PC-9 (cell line): ENCODE data around the gene GULP1. TPM values are rescaled to one million over a fixed set of nuclear protein-coding genes. Genes with fewer than 3 reads are reported as not detected.

Experiments used
- BruUV-seq: library from RNA; stranded (reverse); fragments of 400-500 nt; replicated peaks from 2 replicates; lab custom pipeline; 2021; lab: Mats Ljungman, UMichigan
- CTCF ChIA-PET: fragments of 300-600 bp; sonication (Branson Sonifier 250); formaldehyde crosslinking; loops from one replicate; lab custom pipeline; 2022; ENCODE audit warnings: antibody characterized with exemption; lab: Charles Lee
- POLR2A ChIA-PET: fragments of 300-600 bp; sonication (Branson Sonifier 250); formaldehyde crosslinking; loops from one replicate; lab custom pipeline; 2022; ENCODE audit warnings: antibody characterized with exemption; ENCODE audit not compliant: unreplicated experiment; lab: Charles Lee
- DNase-seq, 2 experiments: peaks; one replicate each; pipeline versions ENCODE4 v3.0.0 to v3.0.0-alpha.2; 2015 to 2022; ENCODE audit warnings: mixed read lengths in 1 of 2
- H2AFZ ChIP-seq: fragments of 200-600 bp; sonication (generic); 2 replicates; pipeline ENCODE4 v1.8.1; 2017; ENCODE audit warnings: antibody characterized with exemption
- H3F3A ChIP-seq: fragments of 200-600 bp; sonication (generic); 2 replicates; pipeline ENCODE4 v1.8.1; 2017; ENCODE audit warnings: antibody characterized with exemption, mild to moderate bottlenecking, low read depth; ENCODE audit not compliant: insufficient read depth
- H3K27ac ChIP-seq: fragments of 200-600 bp; sonication (generic); 2 replicates; pipeline ENCODE4 v1.6.1; 2016; ENCODE audit warnings: mixed run types
- H3K27me3 ChIP-seq: fragments of 200-600 bp; sonication (generic); 2 replicates; pipeline ENCODE4 v1.6.1; 2016; ENCODE audit warnings: low read depth, mixed run types; ENCODE audit not compliant: insufficient read depth
- H3K36me3 ChIP-seq: fragments of 200-600 bp; sonication (generic); 2 replicates; pipeline ENCODE4 v1.6.1; 2016; ENCODE audit warnings: low read depth, mixed run types
- H3K4me1 ChIP-seq: fragments of 200-600 bp; sonication (generic); replicated peaks from 2 replicates; pipeline ENCODE4 v1.6.1; 2016; ENCODE audit warnings: mixed run types; ENCODE audit not compliant: insufficient read depth
- H3K4me2 ChIP-seq: fragments of 200-600 bp; sonication (generic); 2 replicates; pipeline ENCODE4 v1.6.1; 2017; ENCODE audit warnings: mixed run types
- H3K4me3 ChIP-seq: fragments of 200-600 bp; sonication (generic); 2 replicates; pipeline ENCODE4 v1.6.1; 2016; ENCODE audit warnings: mixed run types
- H3K79me2 ChIP-seq: fragments of 200-600 bp; sonication (generic); 2 replicates; pipeline ENCODE4 v1.6.1; 2017; ENCODE audit warnings: low read depth, mixed run types
- H3K9me2 ChIP-seq: fragments of 200-600 bp; sonication (generic); 2 replicates; pipeline ENCODE4 v1.8.1; 2017; ENCODE audit warnings: mild to moderate bottlenecking; ENCODE audit not compliant: insufficient read depth
- H3K9me3 ChIP-seq: fragments of 200-600 bp; sonication (generic); 2 replicates; pipeline ENCODE4 v1.8.1; 2016; ENCODE audit warnings: low read depth; ENCODE audit not compliant: insufficient read depth
- H4K20me1 ChIP-seq: fragments of 200-600 bp; sonication (generic); 2 replicates; pipeline ENCODE4 v1.8.1; 2017; ENCODE audit not compliant: insufficient read depth
- CTCF ChIP-seq: fragments of 200-600 bp; sonication (generic); conservative IDR thresholded peaks from 2 replicates; pipeline ENCODE4 v1.6.1; 2017; ENCODE audit warnings: mixed run types, antibody characterized with exemption, mild to moderate bottlenecking, moderate library complexity
- EZH2 ChIP-seq: fragments of 200-600 bp; sonication (generic); IDR thresholded peaks from 2 replicates; pipeline ENCODE4 v1.8.0; 2017; ENCODE audit warnings: antibody characterized with exemption, low read depth
- intact Hi-C: fragments of 100-400 bp; cut with micrococcal nuclease; formaldehyde crosslinking; loops from one replicate; pipeline ENCODE4 v1.10.0; 2022; ENCODE audit not compliant: unreplicated experiment
- total RNA-seq: library from RNA; stranded (reverse); gene quantifications from 2 replicates; pipeline ENCODE4 v1.2.3, GENCODE V29; 2021

The GULP1 gene
- total RNA-seq, 1 experiment from 2014 or later = 38.0 TPM

GRCh38 chr2:188526701-188527100 is 235.0 kb downstream of the GULP1 start:
- no peak for TF ChIP-seq CTCF
- no peak for TF ChIP-seq EZH2
- no peak overlapping the region for H2AFZ ChIP-seq
- no peak for DNase-seq
- no peaks in the 10 kb centered on the region for H3K9me2 ChIP-seq
- BruUV-seq = no TSS peak
- H4K20me1 ChIP-seq = no peaks in the 10 kb centered on the region
- H3K27ac ChIP-seq = no peak overlapping the region
- intact Hi-C loops = loop anchor here (10.0 kb wide), 1 partner anchor 818 kb away; no protein-coding TSS in a partner anchor
- CTCF ChIA-PET = interaction anchor here (0.9 kb wide), 1 partner anchor 452 kb away, joined by 5 read pairs; no protein-coding TSS in a partner anchor
- POLR2A ChIA-PET = no interaction called here
- no peaks in the 10 kb centered on the region for H3K36me3 ChIP-seq
- H3K27me3 ChIP-seq = no peaks in the 10 kb centered on the region
- H3K4me1 ChIP-seq = no peaks in the 10 kb centered on the region
- no peaks in the 10 kb centered on the region for H3K9me3 ChIP-seq
- H3K4me2 ChIP-seq = no peak overlapping the region
- no peaks in the 10 kb centered on the region for H3F3A ChIP-seq
- H3K4me3 ChIP-seq = no peak overlapping the region
- no peaks in the 10 kb centered on the region for H3K79me2 ChIP-seq

- no peaks in the 10 kb centered on the region for H3F3A ChIP-seq
- no TSS peak for BruUV-seq
- intact Hi-C loops = loop anchor here (10.0 kb wide), 1 partner anchor 818 kb away; no protein-coding TSS in a partner anchor
- no peak for DNase-seq
- H3K4me1 ChIP-seq = no peaks in the 10 kb centered on the region
- H3K79me2 ChIP-seq = no peaks in the 10 kb centered on the region
- no peaks in the 10 kb centered on the region for H3K9me2 ChIP-seq
- TF ChIP-seq CTCF (no peak), EZH2 (no peak)
- H4K20me1 ChIP-seq = no peaks in the 10 kb centered on the region
- no peaks in the 10 kb centered on the region for H3K9me3 ChIP-seq
- no peak overlapping the region for H2AFZ ChIP-seq
- CTCF ChIA-PET = no interaction called here
- no peak overlapping the region for H3K4me3 ChIP-seq
- no peak overlapping the region for H3K27ac ChIP-seq
- no peaks in the 10 kb centered on the region for H3K36me3 ChIP-seq
- H3K4me2 ChIP-seq = no peak overlapping the region
- POLR2A ChIA-PET = no interaction called here
- H3K27me3 ChIP-seq = no peaks in the 10 kb centered on the region
Observed at GRCh38 chr2:188527141-188527540, 235.5 kb downstream of the GULP1 start.

GRCh38 chr2:188527581-188527993 is 235.9 kb downstream of the GULP1 start:
- BruUV-seq = no TSS peak

More at GRCh38 chr2:188527581-188527993, 235.9 kb downstream of the GULP1 start:
- no peaks in the 10 kb centered on the region for H3K9me3 ChIP-seq
- H3K9me2 ChIP-seq = no peaks in the 10 kb centered on the region
- intact Hi-C loops = loop anchor here (10.0 kb wide), 1 partner anchor 817 kb away; no protein-coding TSS in a partner anchor
- CTCF ChIA-PET = no interaction called here
- TF ChIP-seq CTCF = no peak
- no peak for TF ChIP-seq EZH2
- H3K4me1 ChIP-seq = no peaks in the 10 kb centered on the region
- H4K20me1 ChIP-seq = no peaks in the 10 kb centered on the region
- H3K27me3 ChIP-seq = no peaks in the 10 kb centered on the region
- H3F3A ChIP-seq = no peaks in the 10 kb centered on the region
- H3K27ac ChIP-seq = no peak overlapping the region
- no peak overlapping the region for H3K4me2 ChIP-seq
- DNase-seq = no peak
- no peaks in the 10 kb centered on the region for H3K79me2 ChIP-seq
- POLR2A ChIA-PET = no interaction called here
- H3K36me3 ChIP-seq = no peaks in the 10 kb centered on the region
- no peak overlapping the region for H3K4me3 ChIP-seq
- H2AFZ ChIP-seq = no peak overlapping the region
